ENCODE data around the gene SIVA1.

SIVA1 gene

DNA sequence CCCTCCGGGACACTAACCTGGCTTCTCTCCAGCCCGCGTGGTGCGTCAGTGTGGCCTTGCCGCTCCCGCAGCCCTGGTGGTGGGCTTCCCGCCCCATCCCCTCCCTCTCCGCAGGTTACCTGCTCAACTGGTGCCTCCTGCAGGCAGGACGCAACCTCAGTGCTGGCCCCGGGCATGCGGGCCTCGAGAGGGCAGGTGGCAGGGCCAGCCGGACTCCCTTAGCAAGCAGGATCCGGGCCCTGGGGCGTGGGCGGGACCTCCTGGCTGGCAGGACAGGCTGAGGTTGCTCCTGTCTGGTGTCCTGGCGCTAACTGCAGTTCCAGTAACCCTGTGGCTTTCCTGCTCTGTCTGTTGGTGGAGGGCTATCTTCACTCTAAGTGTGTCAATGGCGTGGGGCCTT, 37.5 kb upstream of the SIVA1 start:
- H2AFZ ChIP-seq (ENCODE audit: low read depth, low read length, severe bottlenecking), result no peak overlapping the region
- H3K36me3 ChIP-seq (ENCODE audit: low read length), result no peaks in the 10 kb centered on the region
- no peaks in the 10 kb centered on the region for H3F3A ChIP-seq (ENCODE audit: insufficient read depth)
- H4K20me1 ChIP-seq (ENCODE audit: low read depth, low read length), result no peaks in the 10 kb centered on the region
- H3K9me2 ChIP-seq (replicated peaks; ENCODE audit: insufficient read depth, low read length), result no peaks in the 10 kb centered on the region
- TF ChIP-seq, protein P1, sequence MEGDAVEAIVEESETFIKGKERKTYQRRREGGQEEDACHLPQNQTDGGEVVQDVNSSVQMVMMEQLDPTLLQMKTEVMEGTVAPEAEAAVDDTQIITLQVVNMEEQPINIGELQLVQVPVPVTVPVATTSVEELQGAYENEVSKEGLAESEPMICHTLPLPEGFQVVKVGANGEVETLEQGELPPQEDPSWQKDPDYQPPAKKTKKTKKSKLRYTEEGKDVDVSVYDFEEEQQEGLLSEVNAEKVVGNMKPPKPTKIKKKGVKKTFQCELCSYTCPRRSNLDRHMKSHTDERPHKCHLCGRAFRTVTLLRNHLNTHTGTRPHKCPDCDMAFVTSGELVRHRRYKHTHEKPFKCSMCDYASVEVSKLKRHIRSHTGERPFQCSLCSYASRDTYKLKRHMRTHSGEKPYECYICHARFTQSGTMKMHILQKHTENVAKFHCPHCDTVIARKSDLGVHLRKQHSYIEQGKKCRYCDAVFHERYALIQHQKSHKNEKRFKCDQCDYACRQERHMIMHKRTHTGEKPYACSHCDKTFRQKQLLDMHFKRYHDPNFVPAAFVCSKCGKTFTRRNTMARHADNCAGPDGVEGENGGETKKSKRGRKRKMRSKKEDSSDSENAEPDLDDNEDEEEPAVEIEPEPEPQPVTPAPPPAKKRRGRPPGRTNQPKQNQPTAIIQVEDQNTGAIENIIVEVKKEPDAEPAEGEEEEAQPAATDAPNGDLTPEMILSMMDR (IDR thresholded peaks at IDR 0.05; ENCODE audit: insufficient read depth, low read length, poor library complexity, severe bottlenecking), result no peak
- TF ChIP-seq EZH2phosphoT487 (conservative IDR thresholded peaks at IDR 0.05; ENCODE audit: low read length), result no peak
- H3K9me3 ChIP-seq (ENCODE audit: insufficient read depth, low read length), result no peaks in the 10 kb centered on the region
- no peak overlapping the region for H3K27ac ChIP-seq (ENCODE audit: low read depth, low read length)
- H3K4me2 ChIP-seq (ENCODE audit: low read depth, low read length, poor library complexity, severe bottlenecking), result no peak overlapping the region
- no peak overlapping the region for H3K9ac ChIP-seq (ENCODE audit: low read length)
- no peak overlapping the region for H3K4me3 ChIP-seq (ENCODE audit: insufficient read depth, low read length, poor library complexity, severe bottlenecking)
- H3K79me2 ChIP-seq (ENCODE audit: insufficient read depth, low read length), result no peaks in the 10 kb centered on the region
- no peaks in the 10 kb centered on the region for H3K27me3 ChIP-seq (ENCODE audit: low read length)

GRCh38 chr14:104715871-104716270, 37.1 kb upstream of the SIVA1 start:
- no peak overlapping the region for H3K9ac ChIP-seq (ENCODE audit: low read length)

GRCh38 chr14:104717137-104717536, 35.8 kb upstream of the SIVA1 start:
- no peaks in the 10 kb centered on the region for H3K36me3 ChIP-seq (ENCODE audit: low read length)
- no peaks in the 10 kb centered on the region for H3K9me3 ChIP-seq (ENCODE audit: insufficient read depth, low read length)
- H4K20me1 ChIP-seq (ENCODE audit: low read depth, low read length), result no peaks in the 10 kb centered on the region
- TF ChIP-seq EZH2phosphoT487 (conservative IDR thresholded peaks at IDR 0.05; ENCODE audit: low read length), result no peak
- TF ChIP-seq, protein P1 (IDR thresholded peaks at IDR 0.05; ENCODE audit: insufficient read depth, low read length, poor library complexity, severe bottlenecking), result no peak
- H3F3A ChIP-seq (ENCODE audit: insufficient read depth), result no peaks in the 10 kb centered on the region
- H3K4me2 ChIP-seq (ENCODE audit: low read depth, low read length, poor library complexity, severe bottlenecking), result no peak overlapping the region
- H3K9me2 ChIP-seq (replicated peaks; ENCODE audit: insufficient read depth, low read length), result no peaks in the 10 kb centered on the region
- H2AFZ ChIP-seq (ENCODE audit: low read depth, low read length, severe bottlenecking), result no peak overlapping the region
- H3K79me2 ChIP-seq (ENCODE audit: insufficient read depth, low read length), result no peaks in the 10 kb centered on the region
- H3K27ac ChIP-seq (ENCODE audit: low read depth, low read length), result no peak overlapping the region
- H3K9ac ChIP-seq (ENCODE audit: low read length), result no peak overlapping the region
- no peak overlapping the region for H3K4me3 ChIP-seq (ENCODE audit: insufficient read depth, low read length, poor library complexity, severe bottlenecking)
- no peaks in the 10 kb centered on the region for H3K27me3 ChIP-seq (ENCODE audit: low read length)

More at GRCh38 chr14:104715871-104716270, 37.1 kb upstream of the SIVA1 start:
- TF ChIP-seq EZH2phosphoT487 (conservative IDR thresholded peaks at IDR 0.05; ENCODE audit: low read length), result no peak
- TF ChIP-seq, protein P1 (IDR thresholded peaks at IDR 0.05; ENCODE audit: insufficient read depth, low read length, poor library complexity, severe bottlenecking), result no peak
- Histone ChIP-seq H2AFZ (ENCODE audit: low read depth, low read length, severe bottlenecking) (no peak overlapping the region), H3K27ac (ENCODE audit: low read depth, low read length) (no peak overlapping the region), H3F3A (ENCODE audit: insufficient read depth) (no peaks in the 10 kb centered on the region), H3K27me3 (ENCODE audit: low read length) (no peaks in the 10 kb centered on the region), H3K4me2 (ENCODE audit: low read depth, low read length, poor library complexity, severe bottlenecking) (no peak overlapping the region), H4K20me1 (ENCODE audit: low read depth, low read length) (no peaks in the 10 kb centered on the region), H3K36me3 (ENCODE audit: low read length) (no peaks in the 10 kb centered on the region), H3K9me2 (replicated peaks; ENCODE audit: insufficient read depth, low read length) (no peaks in the 10 kb centered on the region), H3K79me2 (ENCODE audit: insufficient read depth, low read length) (no peaks in the 10 kb centered on the region), H3K4me3 (ENCODE audit: insufficient read depth, low read length, poor library complexity, severe bottlenecking) (no peak overlapping the region), H3K9me3 (ENCODE audit: insufficient read depth, low read length) (no peaks in the 10 kb centered on the region)

Measured in SU-DHL-6 (cell line).